ENCODE results near the gene ST6GALNAC6. TPM values are rescaled to one million over a fixed set of nuclear protein-coding genes. Genes with fewer than 3 reads are reported as not detected.

The ST6GALNAC6 gene
- total and polyA plus RNA-seq, 7 experiments from 2014 or later: 28.3 to 125 (median 86.9) TPM

DNA sequence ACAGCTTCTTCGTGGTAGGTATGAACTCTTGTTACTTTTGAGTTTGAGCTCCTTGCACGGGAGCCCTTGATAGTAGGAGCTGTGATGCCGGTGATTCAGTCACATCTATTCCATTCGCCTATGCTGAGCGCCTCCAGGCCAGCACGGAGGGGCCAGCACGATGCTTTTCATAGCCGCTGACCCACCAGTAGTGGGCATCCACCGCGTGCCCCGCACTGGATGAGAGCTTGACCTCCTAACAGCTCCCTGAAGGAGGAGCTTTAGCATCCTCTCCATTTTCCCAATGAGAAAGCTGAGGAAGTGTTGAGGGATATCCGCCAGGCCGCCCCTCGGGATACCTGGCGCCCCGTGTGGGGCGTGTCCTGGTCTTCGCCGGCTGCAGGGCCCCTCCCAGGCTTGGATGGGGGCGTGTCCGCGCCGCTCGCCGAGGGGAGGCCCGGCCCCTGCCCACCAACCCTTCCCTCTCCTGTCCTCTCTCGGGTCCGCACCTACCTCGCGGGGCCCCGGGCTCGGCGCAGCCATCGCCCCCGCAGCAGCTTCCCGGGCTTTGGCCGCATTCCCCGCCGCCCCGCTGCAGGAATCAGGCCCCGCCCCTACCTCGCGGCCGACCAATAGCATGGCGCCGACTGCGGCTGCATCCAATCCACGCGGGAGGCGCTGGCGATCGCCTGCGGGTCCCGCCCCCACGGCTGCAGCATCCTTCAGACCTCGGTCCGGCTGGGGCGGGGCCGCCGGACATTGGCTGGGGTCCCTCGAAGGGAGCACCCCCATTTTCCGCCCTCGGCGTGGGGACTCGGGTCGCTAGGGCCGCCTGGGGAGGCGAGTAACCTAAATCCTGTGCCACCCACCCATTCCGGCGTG is 31.1 kb upstream of the ST6GALNAC6 start, which contains the start of gene PIP5KL1:
PIP5KL1 (minus strand) TSS at position 547 of the 861 bp plus-strand sequence; CDS start at position 522, 25 bp downstream.
- Histone ChIP-seq H3K27ac (ENCODE audit: low read depth, low read length) (peak within 1 kb of the TSS; percentile 6), H3K36me3 (ENCODE audit: control insufficient read depth in 2 of 3, insufficient read depth in 3 of 3, low read length in 3 of 3) (peaks cover 0 to 7% (median 0%) of the 10 kb centered on the region in 3 experiments), H3K4me3 (ENCODE audit: low read length) (peak within 1 kb of the TSS; percentile 70), H3K4me1 (ENCODE audit: control insufficient read depth in 2 of 2, insufficient read depth in 2 of 2, low read length in 2 of 2) (peaks cover 21 to 30% of the 10 kb centered on the region in 2 donors), H3K9me3 (ENCODE audit: control insufficient read depth in 2 of 3, low read length in 3 of 3) (no peaks in the 10 kb centered on the region), H3K27me3 (ENCODE audit: control insufficient read depth in 2 of 2, insufficient read depth in 2 of 2, low read length in 2 of 2) (no peaks in the 10 kb centered on the region)
- Mint-ChIP-seq H3K4me1 (peaks cover 17 to 48% (median 43%) of the 10 kb centered on the region in 7 donors), H3K36me3 (peaks cover 0 to 5% (median 0%) of the 10 kb centered on the region in 5 donors), H3K9me3 (peaks cover 0 to 39% (median 0%) of the 10 kb centered on the region in 11 donors), H3K4me3 (peak within 1 kb of the TSS; percentile 66 to 85 (median 78)), H3K27me3 (peaks cover 0 to 23% (median 0%) of the 10 kb centered on the region in 5 donors), H3K27ac (peak within 1 kb of the TSS; percentile 51 to 93 (median 76))
- ChIA-PET POLR2A (interaction anchor here (0.7 to 3.1 kb wide), 10 partner anchors 8 to 137 kb away, joined by 3 to 14 read pairs (median 4); partner anchors contain the start of genes DPM2 and NAIF1), CTCF (interaction anchor here (0.6 to 1.0 kb wide), 8 partner anchors 9 to 195 kb away, joined by 3 to 5 read pairs (median 3); no protein-coding TSS in a partner anchor)
- DNase-seq (peak; percentile 48 to 86 (median 70)), ATAC-seq (peak; percentile 82)
- intact Hi-C loops (cut with micrococcal nuclease): loop anchor here (1.0 kb wide), 2 partner anchors 13 to 14 kb away; partner anchors contain the start of gene ST6GALNAC4 (in 1 of the 2)

DNA sequence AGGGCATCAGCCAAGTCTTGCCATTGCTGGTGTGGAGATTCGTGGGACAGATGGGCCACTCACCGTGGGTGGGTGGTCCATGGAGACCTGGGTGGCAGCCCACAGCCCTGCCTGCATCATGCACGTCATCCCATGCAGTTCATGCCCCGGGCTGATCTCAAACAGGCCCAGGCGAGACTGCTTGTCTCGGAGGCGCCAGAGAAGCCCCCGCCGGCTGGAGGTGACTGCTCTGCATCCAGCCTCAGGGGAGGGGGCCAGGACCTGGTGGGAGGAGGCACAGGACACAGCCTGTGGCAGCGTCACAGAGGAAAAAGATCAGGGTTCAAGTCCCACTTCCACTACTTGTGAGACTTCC is 30.2 kb upstream of the ST6GALNAC6 start:
- Mint-ChIP-seq H3K27ac (peak overlapping the region in 7 of 9 donors; percentile 4 to 81 (median 48)), H3K27me3 (peaks cover 0 to 30% (median 0%) of the 10 kb centered on the region in 5 donors), H3K9me3 (peaks cover 0 to 38% (median 0%) of the 10 kb centered on the region in 11 donors), H3K4me1 (peaks cover 13 to 40% (median 38%) of the 10 kb centered on the region in 7 donors), H3K4me3 (peak overlapping the region; percentile 52 to 85 (median 76)), H3K36me3 (peaks cover 0 to 5% (median 0%) of the 10 kb centered on the region in 5 donors)
- POLR2A ChIA-PET: interaction anchor here (0.7 to 3.1 kb wide), 9 partner anchors 9 to 138 kb away, joined by 3 to 14 read pairs (median 4); partner anchors contain the start of genes DPM2 and NAIF1
- no peaks in the 10 kb centered on the region for H3K27me3 ChIP-seq (ENCODE audit: control insufficient read depth in 2 of 2, insufficient read depth in 2 of 2, low read length in 2 of 2)
- no peak for ATAC-seq
- peaks cover 20 to 30% of the 10 kb centered on the region in 2 donors for H3K4me1 ChIP-seq (ENCODE audit: control insufficient read depth in 2 of 2, insufficient read depth in 2 of 2, low read length in 2 of 2)
- intact Hi-C loops (cut with micrococcal nuclease): no loop called here
- DNase-seq: no peak
- CTCF ChIA-PET: interaction anchor here (0.6 to 1.0 kb wide), 6 partner anchors 9 to 187 kb away, joined by 3 to 5 read pairs (median 3); no protein-coding TSS in a partner anchor
- H3K27ac ChIP-seq (ENCODE audit: low read depth, low read length): no peak overlapping the region
- H3K9me3 ChIP-seq (ENCODE audit: control insufficient read depth in 2 of 3, low read length in 3 of 3): no peaks in the 10 kb centered on the region
- H3K4me3 ChIP-seq (ENCODE audit: low read length): no peak overlapping the region
- H3K36me3 ChIP-seq (ENCODE audit: control insufficient read depth in 2 of 3, insufficient read depth in 3 of 3, low read length in 3 of 3): peaks cover 0 to under 1% (median 0%) of the 10 kb centered on the region in 3 experiments

DNA sequence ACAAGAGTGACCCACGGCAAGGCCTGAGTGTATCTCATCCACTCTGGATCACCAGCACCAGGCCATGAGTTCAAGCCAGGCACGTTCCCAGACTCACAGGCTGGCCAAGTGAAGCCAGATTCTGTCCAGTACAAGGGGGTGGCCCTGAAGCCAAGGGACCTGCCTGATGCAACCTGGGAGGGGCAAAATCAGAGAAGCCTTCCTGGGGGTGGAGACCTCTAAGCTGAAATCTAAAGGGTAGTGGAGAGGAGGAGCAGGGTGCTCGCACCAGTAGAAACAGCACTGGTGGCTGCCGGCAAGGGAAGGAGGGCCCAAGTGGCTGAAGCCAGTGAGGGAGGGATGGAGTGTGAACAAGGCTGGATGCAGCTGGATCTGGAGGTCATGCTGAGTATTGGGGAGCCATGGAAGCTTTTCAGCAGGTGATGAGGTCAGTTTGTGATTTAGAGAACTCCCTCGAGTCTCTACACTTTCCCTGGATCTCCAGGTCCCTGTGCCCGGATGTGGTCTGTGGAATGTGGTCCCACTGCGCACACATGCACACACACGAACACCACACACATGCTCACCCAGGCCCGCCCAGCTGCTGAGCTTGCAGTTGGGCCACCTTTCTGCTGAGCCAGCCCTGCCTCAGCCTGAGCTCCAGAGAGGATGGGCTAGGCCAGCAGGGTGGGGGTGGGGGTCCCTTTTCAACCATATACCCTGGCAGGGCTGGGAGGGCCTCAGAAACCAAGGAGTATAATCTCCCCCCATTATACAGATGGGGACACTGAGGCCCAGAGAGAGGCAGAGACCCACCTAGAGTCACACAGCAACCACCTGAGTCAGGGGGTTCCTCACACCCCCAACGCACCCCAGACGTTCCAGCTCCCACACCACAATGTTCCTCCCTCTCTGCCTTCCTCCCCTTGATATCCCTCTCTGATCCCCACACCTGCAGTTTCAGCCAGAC is 29.5 kb upstream of the ST6GALNAC6 start:
- no peak overlapping the region for H3K4me3 ChIP-seq (ENCODE audit: low read length)
- intact Hi-C loops (cut with micrococcal nuclease): no loop called here

DNA sequence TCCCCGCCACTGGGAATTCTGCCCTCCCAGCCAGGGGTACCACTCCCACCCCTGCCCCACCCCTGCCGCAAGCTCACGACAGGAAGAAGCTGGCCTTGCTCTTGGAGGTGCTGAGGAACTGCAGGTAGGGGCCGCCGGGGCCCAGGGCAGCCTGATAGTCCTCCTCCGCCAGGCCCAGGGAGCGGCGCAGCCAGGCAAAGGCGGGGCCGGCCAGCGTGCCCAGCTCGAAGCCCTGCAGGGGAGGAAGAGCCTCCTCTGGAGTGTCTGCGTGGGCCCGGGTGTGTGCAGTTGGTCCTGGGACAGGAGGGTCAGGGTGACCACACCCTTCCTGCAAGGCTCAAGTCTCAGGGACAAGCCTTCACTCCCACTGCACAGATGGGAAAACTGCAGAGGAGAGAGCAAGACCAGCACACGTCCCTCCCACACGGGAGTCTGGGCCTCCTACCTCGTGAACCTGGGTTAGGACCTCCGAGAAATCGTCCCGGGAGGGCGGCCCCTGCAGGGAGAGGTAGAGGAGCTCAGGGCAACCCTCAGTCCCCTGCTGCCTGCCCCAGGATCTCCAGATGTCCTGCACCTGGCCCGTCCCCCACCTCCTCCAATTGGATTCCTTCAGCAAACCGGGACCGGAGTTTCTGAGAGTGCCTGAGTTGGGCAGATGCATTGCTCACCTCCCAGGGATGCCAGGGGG is 28.7 kb upstream of the ST6GALNAC6 start:
- intact Hi-C loops (cut with micrococcal nuclease): loop anchor here in 1 of 2 donors (1.0 kb wide), 1 partner anchor 9 kb away; the partner anchor contains the start of gene DPM2
- Histone ChIP-seq H3K27ac (ENCODE audit: low read depth, low read length) (no peak overlapping the region), H3K9me3 (ENCODE audit: control insufficient read depth in 2 of 3, low read length in 3 of 3) (no peaks in the 10 kb centered on the region), H3K36me3 (ENCODE audit: control insufficient read depth in 2 of 3, insufficient read depth in 3 of 3, low read length in 3 of 3) (no peaks in the 10 kb centered on the region), H3K4me1 (ENCODE audit: control insufficient read depth in 2 of 2, insufficient read depth in 2 of 2, low read length in 2 of 2) (peaks cover 20 to 30% of the 10 kb centered on the region in 2 donors), H3K4me3 (ENCODE audit: low read length) (no peak overlapping the region), H3K27me3 (ENCODE audit: control insufficient read depth in 2 of 2, insufficient read depth in 2 of 2, low read length in 2 of 2) (no peaks in the 10 kb centered on the region)
- peaks cover 0 to 38% (median 0%) of the 10 kb centered on the region in 5 donors for H3K27me3 Mint-ChIP-seq
- CTCF ChIA-PET: interaction anchor here (0.6 kb wide), 1 partner anchor 110 kb away, joined by 4 read pairs; no protein-coding TSS in a partner anchor
- peak overlapping the region in 1 of 9 donors; percentile 72 for H3K27ac Mint-ChIP-seq
- ATAC-seq: no peak
- peak overlapping the region in 9 of 10 donors; percentile 12 to 85 (median 39) for H3K4me3 Mint-ChIP-seq
- peaks cover 0 to 32% (median 0%) of the 10 kb centered on the region in 11 donors for H3K9me3 Mint-ChIP-seq
- POLR2A ChIA-PET: interaction anchor here (0.6 to 3.1 kb wide), 6 partner anchors 10 to 968 kb away, joined by 3 to 14 read pairs (median 3); partner anchors contain the start of genes DPM2 and EEIG1
- peaks cover 7 to 35% (median 30%) of the 10 kb centered on the region in 7 donors for H3K4me1 Mint-ChIP-seq
- H3K36me3 Mint-ChIP-seq: peaks cover 0 to 4% (median 0%) of the 10 kb centered on the region in 5 donors
- peak in 1 of 9 donors; percentile 19 for DNase-seq

More for the DNA sequence above, 29.5 kb upstream of the ST6GALNAC6 start:
- Histone ChIP-seq H3K4me1 (ENCODE audit: control insufficient read depth in 2 of 2, insufficient read depth in 2 of 2, low read length in 2 of 2) (peaks cover 20 to 30% of the 10 kb centered on the region in 2 donors), H3K27ac (ENCODE audit: low read depth, low read length) (no peak overlapping the region), H3K9me3 (ENCODE audit: control insufficient read depth in 2 of 3, low read length in 3 of 3) (no peaks in the 10 kb centered on the region), H3K27me3 (ENCODE audit: control insufficient read depth in 2 of 2, insufficient read depth in 2 of 2, low read length in 2 of 2) (no peaks in the 10 kb centered on the region), H3K36me3 (ENCODE audit: control insufficient read depth in 2 of 3, insufficient read depth in 3 of 3, low read length in 3 of 3) (no peaks in the 10 kb centered on the region)
- no peak for ATAC-seq
- Mint-ChIP-seq H3K36me3 (peaks cover 0 to 5% (median 0%) of the 10 kb centered on the region in 5 donors), H3K4me3 (peak overlapping the region; percentile 36 to 85 (median 69)), H3K4me1 (peaks cover 7 to 34% (median 32%) of the 10 kb centered on the region in 7 donors), H3K27me3 (peaks cover 0 to 32% (median 0%) of the 10 kb centered on the region in 5 donors), H3K27ac (peak overlapping the region in 8 of 9 donors; percentile 4 to 86 (median 66)), H3K9me3 (peaks cover 0 to 34% (median 0%) of the 10 kb centered on the region in 11 donors)
- DNase-seq: no peak
- CTCF ChIA-PET: no interaction called here
- POLR2A ChIA-PET: interaction anchor here (0.6 to 3.1 kb wide), 11 partner anchors 9 to 967 kb away, joined by 3 to 14 read pairs (median 3); partner anchors contain the start of genes DPM2 and EEIG1

DNA sequence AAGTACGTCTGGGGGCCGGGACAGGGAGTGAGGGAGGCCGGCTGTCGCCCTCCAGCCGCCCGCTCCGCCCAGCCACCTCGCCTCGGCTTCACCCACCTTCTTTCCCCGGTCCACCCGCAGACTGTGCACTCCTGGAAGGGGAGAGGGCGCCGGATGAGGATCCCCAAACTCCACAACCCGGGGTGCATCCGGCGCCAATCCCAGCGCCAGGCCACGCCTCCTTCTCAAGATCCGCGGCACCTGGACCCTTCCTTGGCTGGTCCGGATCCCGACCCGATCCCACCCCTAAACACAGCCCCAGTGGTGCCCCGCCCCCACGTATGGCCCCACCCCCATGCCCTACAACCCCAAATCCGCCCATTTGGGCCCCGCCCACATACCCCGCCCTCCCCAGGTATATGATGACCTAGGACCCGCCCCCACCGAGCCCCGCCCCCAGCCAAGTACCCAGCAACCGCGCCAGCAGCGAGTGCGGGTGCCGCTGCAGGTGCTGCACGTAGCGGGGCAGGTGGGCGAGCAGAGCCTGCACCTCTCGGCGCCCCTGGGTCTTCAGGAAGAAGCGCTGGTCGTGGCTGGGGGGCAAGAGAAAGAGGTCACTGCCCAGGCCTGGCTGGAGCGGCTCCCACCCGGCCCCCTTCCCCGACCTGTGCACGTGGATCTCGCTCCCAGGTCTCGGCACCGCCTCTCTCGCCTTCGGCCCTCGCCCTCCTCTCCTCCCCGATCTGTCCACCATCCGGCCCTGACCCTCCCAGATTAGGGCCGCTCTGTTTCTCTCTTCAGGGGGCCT is 28.0 kb upstream of the ST6GALNAC6 start:
- peak in 6 of 9 donors; percentile 43 to 90 (median 65) for DNase-seq
- ATAC-seq: peak; percentile 79
- H3K36me3 ChIP-seq (ENCODE audit: control insufficient read depth in 2 of 3, insufficient read depth in 3 of 3, low read length in 3 of 3): no peaks in the 10 kb centered on the region
- peak overlapping the region; percentile 42 for H3K27ac ChIP-seq (ENCODE audit: low read depth, low read length)
- intact Hi-C loops (cut with micrococcal nuclease): loop anchor here in 1 of 2 donors (1.0 kb wide), 1 partner anchor 10 kb away; the partner anchor contains the start of gene DPM2
- Mint-ChIP-seq H3K27ac (peak overlapping the region in 1 of 9 donors; percentile 70), H3K27me3 (peaks cover 0 to 42% (median 0%) of the 10 kb centered on the region in 5 donors), H3K4me1 (peaks cover 7 to 30% (median 26%) of the 10 kb centered on the region in 7 donors), H3K4me3 (peak overlapping the region; percentile 52 to 76 (median 68)), H3K9me3 (peaks cover 0 to 31% (median 0%) of the 10 kb centered on the region in 11 donors), H3K36me3 (no peaks in the 10 kb centered on the region)
- H3K27me3 ChIP-seq (ENCODE audit: control insufficient read depth in 2 of 2, insufficient read depth in 2 of 2, low read length in 2 of 2): no peaks in the 10 kb centered on the region
- no peaks in the 10 kb centered on the region for H3K9me3 ChIP-seq (ENCODE audit: control insufficient read depth in 2 of 3, low read length in 3 of 3)
- POLR2A ChIA-PET: interaction anchor here (0.9 to 3.1 kb wide), 2 partner anchors 10 to 11 kb away, joined by 3 to 14 read pairs; partner anchors contain the start of gene DPM2
- CTCF ChIA-PET: no interaction called here
- peak overlapping the region; percentile 53 for H3K4me3 ChIP-seq (ENCODE audit: low read length)
- H3K4me1 ChIP-seq (ENCODE audit: control insufficient read depth in 2 of 2, insufficient read depth in 2 of 2, low read length in 2 of 2): peaks cover 20 to 30% of the 10 kb centered on the region in 2 donors

All from naive thymus-derived CD4-positive, alpha-beta T cell (primary cell).